HepG2 (cell line): Measurements from ENCODE around the gene IGFALS. TPM values are rescaled to one million over a fixed set of nuclear protein-coding genes. Genes with fewer than 3 reads are reported as not detected.
A peak's percentile ranks its signal among the peaks of the same experiment; 100 is the strongest.

Experiments used
- ESRRA ChIP-seq: sonication (generic); formaldehyde crosslinking; IDR thresholded peaks from 2 replicates; pipeline ENCODE4 v1.5.1; 2020; ENCODE audit warnings: mild to moderate bottlenecking, low read depth, missing genetic modification reagents
- NFKBIZ ChIP-seq: IDR thresholded peaks from 2 replicates; pipeline ENCODE4 v1.6.1; 2018; ENCODE audit warnings: missing genetic modification reagents, missing compliant biosample characterization
- PHF20 ChIP-seq: sonication (generic); formaldehyde crosslinking; IDR thresholded peaks from 2 replicates; pipeline ENCODE4 v1.5.0; 2020; ENCODE audit warnings: mild to moderate bottlenecking, missing genetic modification reagents
- SOX6 ChIP-seq, 2 experiments: fragments of 450-650 bp in 1 of 2; sonication (generic) in 1 of 2; formaldehyde crosslinking in 1 of 2; IDR thresholded peaks; 2 replicates each; pipeline versions ENCODE4 v1.4.0 to v1.6.1; 2017 to 2020; ENCODE audit warnings: antibody characterized with exemption in 1 of 2, mild to moderate bottlenecking in 1 of 2, missing genetic modification reagents in 1 of 2
- SRY ChIP-seq: sonication (generic); formaldehyde crosslinking; IDR thresholded peaks from 2 replicates; pipeline ENCODE4 v1.8.0; 2022; ENCODE audit warnings: mild to moderate bottlenecking, missing genetic modification reagents
- ZNF350 ChIP-seq: sonication (generic); formaldehyde crosslinking; IDR thresholded peaks from 2 replicates; pipeline ENCODE4 v1.4.0; 2020; ENCODE audit warnings: mild to moderate bottlenecking, low read depth, missing genetic modification reagents, borderline replicate concordance
- ZNF652 ChIP-seq: IDR thresholded peaks from 2 replicates; pipeline ENCODE4 v1.6.1; 2016; ENCODE audit warnings: low read depth, borderline replicate concordance
- ZNF850 ChIP-seq: sonication (generic); formaldehyde crosslinking; conservative IDR thresholded peaks from 2 replicates; pipeline ENCODE4 v1.9.0; 2021; ENCODE audit warnings: mild to moderate bottlenecking, missing genetic modification reagents
- polyA plus RNA-seq, 8 experiments: library from polyadenylated mRNA; depleted of rRNA in 3 of 8; stranded (reverse) in 7 of 8; unstranded in 1 of 8; fragments of >200 nt; fragmentation: Illumina TruSeq in 4 of 8; extraction: Trizol in 4 of 8; gene quantifications; 2 replicates each; pipeline versions ENCODE4 v1.2.1 to v1.2.3, GENCODE V29; 2011 to 2016; ENCODE audit warnings: low read depth in 4 of 8, missing spikeins in 1 of 8, mixed read lengths in 1 of 8; ENCODE audit not compliant: insufficient read depth in 1 of 8
- total RNA-seq, 5 experiments: library from RNA; depleted of rRNA; stranded (reverse); fragments of >200 nt; fragmentation: Illumina TruSeq; extraction: Trizol; gene quantifications; 2 replicates each; pipeline ENCODE4 v1.2.3, GENCODE V29; 2016; ENCODE audit warnings: low read depth in 1 of 5
- TF ChIP-seq, protein P1 (sequence below): sonication (generic); formaldehyde crosslinking; IDR thresholded peaks from 2 replicates; pipeline ENCODE4 v1.4.0; 2020; ENCODE audit warnings: missing genetic modification reagents, borderline replicate concordance
- TF ChIP-seq, protein P2 (sequence below): sonication (generic); formaldehyde crosslinking; IDR thresholded peaks from 2 replicates; pipeline ENCODE4 v1.4.0; 2020; ENCODE audit warnings: missing genetic modification reagents
- TF ChIP-seq, protein P3 (sequence below): sonication (generic); formaldehyde crosslinking; IDR thresholded peaks from 2 replicates; pipeline ENCODE4 v1.4.0; 2020; ENCODE audit warnings: missing genetic modification reagents

The IGFALS gene
- total and polyA plus RNA-seq, 2 of the 13 experiments (the other 11 are each of a cell fraction or from before 2014, with no cell fraction given) = 0.34 to 2.4 TPM

DNA sequence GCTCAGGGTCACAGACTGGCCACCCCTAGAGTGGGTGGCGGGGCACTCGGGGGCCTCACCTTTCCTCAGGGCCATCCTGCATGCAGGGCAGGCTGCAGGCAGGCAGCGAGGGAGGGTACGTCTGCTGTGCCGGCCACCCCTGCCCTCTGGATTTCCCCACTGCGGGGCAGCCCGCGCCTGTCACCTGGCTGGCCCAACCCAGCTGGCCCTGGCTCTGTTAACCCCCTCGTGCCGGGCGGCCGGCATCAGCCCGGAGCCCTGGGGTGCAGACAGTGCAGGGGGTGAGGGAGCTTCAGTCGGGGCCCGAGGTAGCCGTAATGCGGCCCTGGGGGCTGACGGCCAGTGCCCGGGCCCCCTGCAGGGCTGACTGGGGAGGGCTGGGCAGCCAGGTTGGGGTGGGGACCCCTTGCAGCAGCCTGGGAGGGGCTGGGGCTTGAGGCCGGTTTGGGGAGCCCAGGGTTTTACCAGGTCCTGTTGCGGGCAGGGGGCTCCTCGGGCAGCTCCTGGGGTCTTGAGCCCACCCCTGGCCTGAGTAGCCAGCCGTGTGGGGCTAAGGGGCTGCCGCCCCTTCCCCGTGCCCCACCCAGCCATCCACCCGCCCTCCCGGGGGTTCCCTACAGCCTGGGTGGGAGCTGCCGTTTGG lies at the start of gene IGFALS (continued):
- TF ChIP-seq, protein P1, sequence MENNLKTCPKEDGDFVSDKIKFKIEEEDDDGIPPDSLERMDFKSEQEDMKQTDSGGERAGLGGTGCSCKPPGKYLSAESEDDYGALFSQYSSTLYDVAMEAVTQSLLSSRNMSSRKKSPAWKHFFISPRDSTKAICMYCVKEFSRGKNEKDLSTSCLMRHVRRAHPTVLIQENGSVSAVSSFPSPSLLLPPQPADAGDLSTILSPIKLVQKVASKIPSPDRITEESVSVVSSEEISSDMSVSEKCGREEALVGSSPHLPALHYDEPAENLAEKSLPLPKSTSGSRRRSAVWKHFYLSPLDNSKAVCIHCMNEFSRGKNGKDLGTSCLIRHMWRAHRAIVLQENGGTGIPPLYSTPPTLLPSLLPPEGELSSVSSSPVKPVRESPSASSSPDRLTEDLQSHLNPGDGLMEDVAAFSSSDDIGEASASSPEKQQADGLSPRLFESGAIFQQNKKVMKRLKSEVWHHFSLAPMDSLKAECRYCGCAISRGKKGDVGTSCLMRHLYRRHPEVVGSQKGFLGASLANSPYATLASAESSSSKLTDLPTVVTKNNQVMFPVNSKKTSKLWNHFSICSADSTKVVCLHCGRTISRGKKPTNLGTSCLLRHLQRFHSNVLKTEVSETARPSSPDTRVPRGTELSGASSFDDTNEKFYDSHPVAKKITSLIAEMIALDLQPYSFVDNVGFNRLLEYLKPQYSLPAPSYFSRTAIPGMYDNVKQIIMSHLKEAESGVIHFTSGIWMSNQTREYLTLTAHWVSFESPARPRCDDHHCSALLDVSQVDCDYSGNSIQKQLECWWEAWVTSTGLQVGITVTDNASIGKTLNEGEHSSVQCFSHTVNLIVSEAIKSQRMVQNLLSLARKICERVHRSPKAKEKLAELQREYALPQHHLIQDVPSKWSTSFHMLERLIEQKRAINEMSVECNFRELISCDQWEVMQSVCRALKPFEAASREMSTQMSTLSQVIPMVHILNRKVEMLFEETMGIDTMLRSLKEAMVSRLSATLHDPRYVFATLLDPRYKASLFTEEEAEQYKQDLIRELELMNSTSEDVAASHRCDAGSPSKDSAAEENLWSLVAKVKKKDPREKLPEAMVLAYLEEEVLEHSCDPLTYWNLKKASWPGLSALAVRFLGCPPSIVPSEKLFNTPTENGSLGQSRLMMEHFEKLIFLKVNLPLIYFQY (CRISPR knock-in tag) = 0 out of 2 replicates have a peak, but pooled peaks have one; percentile 25
- TF ChIP-seq SRY (CRISPR knock-in tag) (0 out of 2 replicates have a peak, but pooled peaks have one; percentile 32), ZNF850 (CRISPR knock-in tag) (0 out of 2 replicates have a peak, but pooled peaks have one; percentile 23), ZNF350 (CRISPR knock-in tag) (no peak), ZNF652 (CRISPR knock-in tag) (peak; percentile 93), NFKBIZ (CRISPR knock-in tag) (no peak), PHF20 (CRISPR knock-in tag) (no peak), SOX6 (IDR thresholded peaks at IDR 0.05) (no peak), SOX6 (CRISPR knock-in tag; IDR thresholded peaks at IDR 0.05) (no peak), ESRRA (CRISPR knock-in tag) (0 out of 2 replicates have a peak, but pooled peaks have one; percentile 7)
- TF ChIP-seq, protein P2, sequence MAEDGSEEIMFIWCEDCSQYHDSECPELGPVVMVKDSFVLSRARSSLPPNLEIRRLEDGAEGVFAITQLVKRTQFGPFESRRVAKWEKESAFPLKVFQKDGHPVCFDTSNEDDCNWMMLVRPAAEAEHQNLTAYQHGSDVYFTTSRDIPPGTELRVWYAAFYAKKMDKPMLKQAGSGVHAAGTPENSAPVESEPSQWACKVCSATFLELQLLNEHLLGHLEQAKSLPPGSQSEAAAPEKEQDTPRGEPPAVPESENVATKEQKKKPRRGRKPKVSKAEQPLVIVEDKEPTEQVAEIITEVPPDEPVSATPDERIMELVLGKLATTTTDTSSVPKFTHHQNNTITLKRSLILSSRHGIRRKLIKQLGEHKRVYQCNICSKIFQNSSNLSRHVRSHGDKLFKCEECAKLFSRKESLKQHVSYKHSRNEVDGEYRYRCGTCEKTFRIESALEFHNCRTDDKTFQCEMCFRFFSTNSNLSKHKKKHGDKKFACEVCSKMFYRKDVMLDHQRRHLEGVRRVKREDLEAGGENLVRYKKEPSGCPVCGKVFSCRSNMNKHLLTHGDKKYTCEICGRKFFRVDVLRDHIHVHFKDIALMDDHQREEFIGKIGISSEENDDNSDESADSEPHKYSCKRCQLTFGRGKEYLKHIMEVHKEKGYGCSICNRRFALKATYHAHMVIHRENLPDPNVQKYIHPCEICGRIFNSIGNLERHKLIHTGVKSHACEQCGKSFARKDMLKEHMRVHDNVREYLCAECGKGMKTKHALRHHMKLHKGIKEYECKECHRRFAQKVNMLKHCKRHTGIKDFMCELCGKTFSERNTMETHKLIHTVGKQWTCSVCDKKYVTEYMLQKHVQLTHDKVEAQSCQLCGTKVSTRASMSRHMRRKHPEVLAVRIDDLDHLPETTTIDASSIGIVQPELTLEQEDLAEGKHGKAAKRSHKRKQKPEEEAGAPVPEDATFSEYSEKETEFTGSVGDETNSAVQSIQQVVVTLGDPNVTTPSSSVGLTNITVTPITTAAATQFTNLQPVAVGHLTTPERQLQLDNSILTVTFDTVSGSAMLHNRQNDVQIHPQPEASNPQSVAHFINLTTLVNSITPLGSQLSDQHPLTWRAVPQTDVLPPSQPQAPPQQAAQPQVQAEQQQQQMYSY (CRISPR knock-in tag) = no peak
- TF ChIP-seq, protein P3, sequence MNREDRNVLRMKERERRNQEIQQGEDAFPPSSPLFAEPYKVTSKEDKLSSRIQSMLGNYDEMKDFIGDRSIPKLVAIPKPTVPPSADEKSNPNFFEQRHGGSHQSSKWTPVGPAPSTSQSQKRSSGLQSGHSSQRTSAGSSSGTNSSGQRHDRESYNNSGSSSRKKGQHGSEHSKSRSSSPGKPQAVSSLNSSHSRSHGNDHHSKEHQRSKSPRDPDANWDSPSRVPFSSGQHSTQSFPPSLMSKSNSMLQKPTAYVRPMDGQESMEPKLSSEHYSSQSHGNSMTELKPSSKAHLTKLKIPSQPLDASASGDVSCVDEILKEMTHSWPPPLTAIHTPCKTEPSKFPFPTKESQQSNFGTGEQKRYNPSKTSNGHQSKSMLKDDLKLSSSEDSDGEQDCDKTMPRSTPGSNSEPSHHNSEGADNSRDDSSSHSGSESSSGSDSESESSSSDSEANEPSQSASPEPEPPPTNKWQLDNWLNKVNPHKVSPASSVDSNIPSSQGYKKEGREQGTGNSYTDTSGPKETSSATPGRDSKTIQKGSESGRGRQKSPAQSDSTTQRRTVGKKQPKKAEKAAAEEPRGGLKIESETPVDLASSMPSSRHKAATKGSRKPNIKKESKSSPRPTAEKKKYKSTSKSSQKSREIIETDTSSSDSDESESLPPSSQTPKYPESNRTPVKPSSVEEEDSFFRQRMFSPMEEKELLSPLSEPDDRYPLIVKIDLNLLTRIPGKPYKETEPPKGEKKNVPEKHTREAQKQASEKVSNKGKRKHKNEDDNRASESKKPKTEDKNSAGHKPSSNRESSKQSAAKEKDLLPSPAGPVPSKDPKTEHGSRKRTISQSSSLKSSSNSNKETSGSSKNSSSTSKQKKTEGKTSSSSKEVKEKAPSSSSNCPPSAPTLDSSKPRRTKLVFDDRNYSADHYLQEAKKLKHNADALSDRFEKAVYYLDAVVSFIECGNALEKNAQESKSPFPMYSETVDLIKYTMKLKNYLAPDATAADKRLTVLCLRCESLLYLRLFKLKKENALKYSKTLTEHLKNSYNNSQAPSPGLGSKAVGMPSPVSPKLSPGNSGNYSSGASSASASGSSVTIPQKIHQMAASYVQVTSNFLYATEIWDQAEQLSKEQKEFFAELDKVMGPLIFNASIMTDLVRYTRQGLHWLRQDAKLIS = no peak
